Subcutaneous abdominal adipose tissue (tissue), 5 donors: ENCODE results near the gene MRPL27.

Source experiments
- H3K27ac ChIP-seq: one replicate; pipeline ENCODE4 v1.7.0; 2013; ENCODE audit warnings: low read depth, mild to moderate bottlenecking, inconsistent platforms, low read length, moderate library complexity
- H3K27me3 ChIP-seq, 5 donors: one replicate each; pipeline ENCODE4 v1.7.0; 2013; ENCODE audit warnings: low read length in 5 of 5, inconsistent platforms in 1 of 5; ENCODE audit not compliant: control insufficient read depth in 5 of 5, insufficient read depth in 4 of 5
- H3K36me3 ChIP-seq, 5 donors: one replicate each; pipeline ENCODE4 v1.7.0; 2013; ENCODE audit warnings: low read length in 5 of 5; ENCODE audit not compliant: control insufficient read depth in 5 of 5, insufficient read depth in 5 of 5
- H3K4me1 ChIP-seq, 5 donors: one replicate each; pipeline ENCODE4 v1.7.0; 2013; ENCODE audit warnings: low read length in 5 of 5, mild to moderate bottlenecking in 3 of 5, moderate library complexity in 1 of 5; ENCODE audit not compliant: control insufficient read depth in 5 of 5, insufficient read depth in 5 of 5
- H3K4me3 ChIP-seq, 5 donors: one replicate each; pipeline ENCODE4 v1.7.0; 2013; ENCODE audit warnings: low read length in 5 of 5, low read depth in 1 of 5
- H3K9ac ChIP-seq, 5 donors: one replicate each; pipeline ENCODE4 v1.7.0; 2013; ENCODE audit warnings: low read length in 5 of 5, mild to moderate bottlenecking in 4 of 5, moderate library complexity in 3 of 5
- H3K9me3 ChIP-seq, 5 donors: one replicate each; pipeline ENCODE4 v1.7.0; 2013; ENCODE audit warnings: low read length in 5 of 5; ENCODE audit not compliant: control insufficient read depth in 5 of 5
- donor health status: healthy.
- donor health status: healthy.
- donor health status: healthy.
- donor health status: healthy.
- donor health status: healthy.

MRPL27 gene

DNA sequence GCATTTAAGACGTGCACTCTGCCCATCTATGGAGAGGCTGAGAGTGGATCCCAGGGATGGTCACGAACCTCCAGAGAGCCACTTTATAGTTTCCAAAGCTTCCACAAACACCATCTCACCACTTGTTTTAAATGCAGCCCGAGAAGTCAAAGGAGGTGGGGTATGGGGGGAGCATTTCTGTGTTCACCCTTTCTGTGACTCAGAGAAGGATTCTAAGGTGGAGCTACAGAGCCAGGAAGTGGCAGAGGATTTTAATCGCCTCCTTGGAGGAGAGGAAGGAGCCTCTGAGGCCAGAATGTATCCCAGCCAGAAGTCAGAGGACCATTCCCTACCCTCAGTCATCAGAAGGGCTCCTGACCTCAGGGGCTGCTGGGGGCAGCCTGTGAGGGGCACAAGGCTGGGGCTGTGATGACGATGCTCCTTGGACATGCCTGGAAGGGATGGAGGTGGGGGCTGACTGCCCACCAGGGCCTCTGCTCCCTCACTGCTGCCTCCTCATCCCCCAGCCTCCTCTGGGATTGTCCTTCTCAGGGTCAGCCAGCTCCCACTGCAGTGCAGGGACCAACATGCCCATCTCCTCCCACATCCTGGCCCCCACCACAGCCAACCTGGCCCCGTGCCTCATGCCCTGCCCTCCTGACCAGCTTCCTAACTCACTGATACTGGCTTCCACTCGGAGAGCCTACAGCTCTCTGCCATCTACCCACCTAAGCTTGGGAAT lies 24.3 kb downstream of the MRPL27 start:
- H3K9me3 ChIP-seq: no peaks in the 10 kb centered on the region
- H3K9ac ChIP-seq: peak overlapping the region in 1 of 5 donors; percentile 15
- peaks cover 0 to 10% (median 8%) of the 10 kb centered on the region in 5 donors for H3K36me3 ChIP-seq
- no peaks in the 10 kb centered on the region for H3K27me3 ChIP-seq
- no peak overlapping the region for H3K4me3 ChIP-seq
- peaks cover 0 to 37% (median 27%) of the 10 kb centered on the region in 5 donors for H3K4me1 ChIP-seq
- no peak overlapping the region for H3K27ac ChIP-seq

- peaks cover 0 to 5% (median 4%) of the 10 kb centered on the region in 5 donors for H3K36me3 ChIP-seq
- H3K27me3 ChIP-seq: no peaks in the 10 kb centered on the region
- peaks cover 0 to 37% (median 27%) of the 10 kb centered on the region in 5 donors for H3K4me1 ChIP-seq
- no peak overlapping the region for H3K4me3 ChIP-seq
- H3K27ac ChIP-seq: no peak overlapping the region
- no peaks in the 10 kb centered on the region for H3K9me3 ChIP-seq
- H3K9ac ChIP-seq: peak overlapping the region in 1 of 5 donors; percentile 35
Measured at GRCh38 chr17:50347894-50348291, 25.1 kb downstream of the MRPL27 start.

- Histone ChIP-seq H3K9ac (peak overlapping the region; percentile 29 to 81 (median 76)), H3K27ac (peak overlapping the region; percentile 10), H3K27me3 (no peaks in the 10 kb centered on the region), H3K36me3 (peaks cover 0 to 5% (median 1%) of the 10 kb centered on the region in 5 donors), H3K9me3 (no peaks in the 10 kb centered on the region), H3K4me3 (peak overlapping the region; percentile 77 to 86 (median 83)), H3K4me1 (peaks cover 0 to 36% (median 25%) of the 10 kb centered on the region in 5 donors)
Measured at GRCh38 chr17:50347117-50347893, 25.7 kb downstream of the MRPL27 start.

DNA sequence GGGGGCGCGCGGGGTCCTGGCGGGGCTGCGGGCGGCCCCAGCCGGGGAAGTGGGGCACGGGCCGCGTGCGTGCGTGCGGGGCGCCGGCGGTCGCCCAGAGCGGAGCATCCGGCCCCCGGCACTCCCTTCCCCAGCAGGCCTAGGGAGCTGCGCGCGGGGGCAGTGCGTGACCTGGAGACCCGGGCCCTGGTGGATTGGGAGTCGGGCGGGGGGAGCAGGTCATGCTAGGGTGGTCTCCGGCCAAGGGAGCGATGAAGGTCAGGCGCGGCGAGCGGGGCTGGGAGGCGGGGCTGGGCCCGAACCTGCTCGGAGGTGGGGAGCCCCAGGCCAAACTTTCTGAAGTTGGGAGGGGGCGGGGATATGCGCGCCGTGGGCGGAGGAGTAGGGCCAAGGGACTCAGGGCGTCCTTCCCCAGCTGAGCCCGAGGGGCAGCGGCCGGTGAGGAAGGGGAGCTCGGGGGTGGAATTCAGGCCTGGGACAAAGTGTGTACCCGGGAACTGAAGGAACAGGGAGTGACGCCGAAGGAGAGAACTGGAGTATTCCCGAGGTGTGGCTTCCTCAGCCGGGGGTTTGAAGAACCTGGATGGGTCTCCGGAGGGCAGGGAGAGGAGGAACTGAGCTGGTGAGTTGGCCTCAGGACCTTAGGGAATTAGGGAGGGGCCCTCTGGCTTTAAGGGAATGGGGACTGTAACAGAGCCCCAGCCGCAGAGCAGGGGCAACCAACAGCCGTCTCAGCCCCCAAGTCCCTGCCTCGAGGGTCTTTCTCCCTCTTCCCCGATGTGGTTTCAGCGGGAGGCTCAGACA lies 26.5 kb downstream of the MRPL27 start:
- no peaks in the 10 kb centered on the region for H3K9me3 ChIP-seq
- H3K9ac ChIP-seq: peak overlapping the region; percentile 29 to 81 (median 76)
- peaks cover 0 to 32% (median 21%) of the 10 kb centered on the region in 5 donors for H3K4me1 ChIP-seq
- H3K27me3 ChIP-seq: no peaks in the 10 kb centered on the region
- peak overlapping the region; percentile 77 to 86 (median 83) for H3K4me3 ChIP-seq
- no peaks in the 10 kb centered on the region for H3K36me3 ChIP-seq
- H3K27ac ChIP-seq: peak overlapping the region; percentile 10

GRCh38 chr17:50345432-50346312 lies 27.3 kb downstream of the MRPL27 start, which contains the start of gene XYLT2:
Gene XYLT2, plus strand, starts transcription at chr17:50346126. Its CDS starts 15 bp downstream, at chr17:50346141.
- H3K27ac ChIP-seq: peak within 1 kb of the TSS; percentile 10
- no peaks in the 10 kb centered on the region for H3K9me3 ChIP-seq
- H3K4me1 ChIP-seq: peaks cover 0 to 32% (median 21%) of the 10 kb centered on the region in 5 donors
- no peaks in the 10 kb centered on the region for H3K36me3 ChIP-seq
- H3K27me3 ChIP-seq: no peaks in the 10 kb centered on the region
- H3K4me3 ChIP-seq: peak within 1 kb of the TSS; percentile 77 to 86 (median 83)
- peak within 1 kb of the TSS; percentile 29 to 81 (median 76) for H3K9ac ChIP-seq

DNA sequence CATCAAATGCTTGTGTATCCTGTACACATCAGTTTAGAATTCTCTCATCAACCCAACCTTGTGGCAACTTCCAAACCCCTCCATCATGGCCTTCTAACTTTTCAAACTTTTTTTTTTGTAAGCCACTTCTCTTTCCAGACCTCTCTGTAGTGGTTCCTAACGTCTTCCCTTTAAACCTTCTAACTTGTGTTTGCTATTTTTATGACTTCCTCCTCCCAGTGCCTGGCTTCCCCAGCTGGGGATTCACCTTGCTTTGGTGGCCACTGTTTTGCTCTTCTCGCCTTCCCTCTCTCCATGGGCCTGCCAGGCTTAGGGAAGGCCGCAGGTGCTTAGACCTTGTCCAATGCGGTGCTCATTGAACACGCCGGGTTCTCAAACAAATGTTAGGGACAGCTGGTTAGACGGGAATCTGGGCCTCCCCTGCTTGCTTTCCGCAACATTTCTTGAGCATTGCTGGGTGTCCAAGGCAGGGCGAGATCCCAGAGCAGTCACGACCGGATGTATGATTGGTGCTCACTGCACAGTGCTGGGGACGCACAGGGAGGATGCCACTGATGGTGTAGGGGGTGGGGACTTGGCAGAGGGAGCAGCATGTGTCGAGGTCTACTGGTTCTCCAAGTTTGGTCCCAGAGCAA lies 28.1 kb downstream of the MRPL27 start:
- Histone ChIP-seq H3K9ac (no peak overlapping the region), H3K27me3 (no peaks in the 10 kb centered on the region), H3K9me3 (no peaks in the 10 kb centered on the region), H3K36me3 (no peaks in the 10 kb centered on the region), H3K4me3 (peak overlapping the region in 3 of 5 donors; percentile 31 to 83 (median 81)), H3K4me1 (peaks cover 0 to 32% (median 21%) of the 10 kb centered on the region in 5 donors), H3K27ac (no peak overlapping the region)

- Histone ChIP-seq H3K27ac (no peak overlapping the region), H3K4me3 (no peak overlapping the region), H3K4me1 (peaks cover 0 to 5% (median 2%) of the 10 kb centered on the region in 5 donors)
Measured at GRCh38 chr17:50339381-50339780, 33.6 kb downstream of the MRPL27 start.

DNA sequence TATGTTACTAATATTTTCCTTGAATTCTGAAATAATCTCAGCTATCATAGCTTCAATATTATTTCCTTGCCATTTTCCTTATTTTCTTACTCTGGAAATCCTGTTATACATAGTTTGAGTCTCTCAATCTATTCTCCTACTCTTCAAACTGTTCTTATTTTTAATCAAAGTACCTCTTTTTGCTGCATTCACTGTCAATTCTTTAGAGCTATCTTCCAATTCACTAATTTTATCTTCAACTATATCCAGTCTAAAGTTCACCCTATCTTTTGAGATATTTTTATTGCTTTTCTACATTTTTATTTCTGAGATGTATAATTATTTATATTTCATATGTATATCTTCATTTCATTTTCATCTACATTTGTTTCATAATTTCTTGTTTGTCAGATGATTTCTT lies 34.3 kb downstream of the MRPL27 start:
- Histone ChIP-seq H3K9me3 (peaks cover 0 to 9% (median 2%) of the 10 kb centered on the region in 5 donors), H3K36me3 (no peaks in the 10 kb centered on the region), H3K4me3 (no peak overlapping the region), H3K9ac (no peak overlapping the region), H3K27me3 (no peaks in the 10 kb centered on the region), H3K27ac (no peak overlapping the region), H3K4me1 (peaks cover 0 to 5% (median 2%) of the 10 kb centered on the region in 5 donors)

More at GRCh38 chr17:50339381-50339780, 33.6 kb downstream of the MRPL27 start:
- peaks cover 0 to 9% (median 2%) of the 10 kb centered on the region in 5 donors for H3K9me3 ChIP-seq
- no peak overlapping the region for H3K9ac ChIP-seq
- no peaks in the 10 kb centered on the region for H3K27me3 ChIP-seq
- H3K36me3 ChIP-seq: no peaks in the 10 kb centered on the region
